GM12878 (cell line): ENCODE results near the gene C15orf39.

ENCODE experiments used
- JUND ChIP-seq: IDR thresholded peaks from 2 replicates; pipeline ENCODE4 v1.6.1; 2012; ENCODE audit warnings: low read depth, mild to moderate bottlenecking, low read length, improper control_type of control experiment, moderate library complexity
- POLR2AphosphoS5 ChIP-seq: IDR thresholded peaks from 2 replicates; pipeline ENCODE4 v1.6.1; 2011; ENCODE audit warnings: mild to moderate bottlenecking, low read length, inconsistent platforms

- no peak for TF ChIP-seq POLR2AphosphoS5
- TF ChIP-seq JUND: no peak
Measured at GRCh38 chr15:75167588-75168350, 33.9 kb upstream of the C15orf39 start.
